Measurements from ENCODE around the gene RPS24. TPM values are rescaled to one million over a fixed set of nuclear protein-coding genes. Genes with fewer than 3 reads are reported as not detected.

Gene RPS24
- total and polyA plus RNA-seq, 2 of the 13 experiments (the other 11 are each of a cell fraction or from before 2014, with no cell fraction given): 2,690 to 3,319 TPM

GRCh38 chr10:78029269-78030226, 4.1 kb upstream of the RPS24 start, which contains the start of gene POLR3A (continued):
- TF ChIP-seq, protein P1, sequence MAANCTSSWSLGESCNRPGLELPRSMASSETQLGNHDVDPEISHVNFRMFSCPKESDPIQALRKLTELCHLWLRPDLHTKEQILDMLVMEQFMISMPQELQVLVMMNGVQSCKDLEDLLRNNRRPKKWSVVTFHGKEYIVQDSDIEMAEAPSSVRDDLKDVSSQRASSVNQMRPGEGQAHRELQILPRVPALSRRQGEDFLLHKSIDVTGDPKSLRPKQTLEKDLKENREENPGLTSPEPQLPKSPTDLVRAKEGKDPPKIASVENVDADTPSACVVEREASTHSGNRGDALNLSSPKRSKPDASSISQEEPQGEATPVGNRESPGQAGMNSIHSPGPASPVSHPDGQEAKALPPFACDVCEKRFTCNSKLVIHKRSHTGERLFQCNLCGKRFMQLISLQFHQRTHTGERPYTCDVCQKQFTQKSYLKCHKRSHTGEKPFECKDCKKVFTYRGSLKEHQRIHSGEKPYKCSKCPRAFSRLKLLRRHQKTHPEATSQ (CRISPR knock-in tag; IDR thresholded peaks at IDR 0.05; ENCODE audit: borderline replicate concordance): no peak; the same call in 1 of the 2 replicates
- TF ChIP-seq RXRB (CRISPR knock-in tag; IDR thresholded peaks at IDR 0.05; ENCODE audit: borderline replicate concordance) (0 out of 2 replicates have a peak, but pooled peaks have one; percentile 11), ZNF530 (CRISPR knock-in tag; IDR thresholded peaks at IDR 0.05; ENCODE audit: low read depth) (no peak), ZNF784 (CRISPR knock-in tag; IDR thresholded peaks at IDR 0.05; ENCODE audit: borderline replicate concordance) (no peak), ZFY (CRISPR knock-in tag; IDR thresholded peaks at IDR 0.05) (peak; percentile 63), MLX (CRISPR knock-in tag; IDR thresholded peaks at IDR 0.05) (peak; percentile 29; the same call in 1 of the 2 replicates), HDAC1 (CRISPR knock-in tag; IDR thresholded peaks at IDR 0.05) (peak; percentile 88), ZNF891 (CRISPR knock-in tag; IDR thresholded peaks at IDR 0.05) (peak; percentile 72; the same call in 1 of the 2 replicates), HOXA3 (CRISPR knock-in tag; IDR thresholded peaks at IDR 0.05) (peak; percentile 37; the same call in 1 of the 2 replicates), ZNF770 (CRISPR knock-in tag; IDR thresholded peaks at IDR 0.05) (no peak), ZNF598 (CRISPR knock-in tag; IDR thresholded peaks at IDR 0.05; ENCODE audit: borderline replicate concordance) (no peak), SRSF4 (IDR thresholded peaks at IDR 0.05; ENCODE audit: low read depth, low read length, poor library complexity, severe bottlenecking) (no peak), NCOR1 (IDR thresholded peaks at IDR 0.05; ENCODE audit: borderline replicate concordance, low read length) (peak; percentile 87), TCF7 (IDR thresholded peaks at IDR 0.05; ENCODE audit: low read depth) (no peak), HIVEP1 (CRISPR knock-in tag; IDR thresholded peaks at IDR 0.05) (peak; percentile 62; the same call in 1 of the 2 replicates), ZNF562 (CRISPR knock-in tag; IDR thresholded peaks at IDR 0.05; ENCODE audit: borderline replicate concordance) (no peak), ISX (CRISPR knock-in tag; conservative IDR thresholded peaks at IDR 0.05) (0 out of 2 replicates have a peak, but pooled peaks have one; percentile 38), ZNF160 (CRISPR knock-in tag; IDR thresholded peaks at IDR 0.05) (peak; percentile 45; the same call in 1 of the 2 replicates), ZBTB3 (CRISPR knock-in tag; IDR thresholded peaks at IDR 0.05; ENCODE audit: borderline replicate concordance, low read depth) (no peak), SALL1 (CRISPR knock-in tag; IDR thresholded peaks at IDR 0.05) (peak; percentile 72), SRSF9 (IDR thresholded peaks at IDR 0.05; ENCODE audit: borderline replicate concordance, insufficient read depth, low read depth, low read length, poor library complexity, severe bottlenecking) (no peak)
- TF ChIP-seq, protein P2, sequence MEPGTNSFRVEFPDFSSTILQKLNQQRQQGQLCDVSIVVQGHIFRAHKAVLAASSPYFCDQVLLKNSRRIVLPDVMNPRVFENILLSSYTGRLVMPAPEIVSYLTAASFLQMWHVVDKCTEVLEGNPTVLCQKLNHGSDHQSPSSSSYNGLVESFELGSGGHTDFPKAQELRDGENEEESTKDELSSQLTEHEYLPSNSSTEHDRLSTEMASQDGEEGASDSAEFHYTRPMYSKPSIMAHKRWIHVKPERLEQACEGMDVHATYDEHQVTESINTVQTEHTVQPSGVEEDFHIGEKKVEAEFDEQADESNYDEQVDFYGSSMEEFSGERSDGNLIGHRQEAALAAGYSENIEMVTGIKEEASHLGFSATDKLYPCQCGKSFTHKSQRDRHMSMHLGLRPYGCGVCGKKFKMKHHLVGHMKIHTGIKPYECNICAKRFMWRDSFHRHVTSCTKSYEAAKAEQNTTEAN (CRISPR knock-in tag; conservative IDR thresholded peaks at IDR 0.05): 0 out of 2 replicates have a peak, but pooled peaks have one; percentile 44

Measured in HepG2 (cell line).